ENCODE measurements around the gene CACNA1E.
A peak's percentile ranks its signal among the peaks of the same experiment; 100 is the strongest.

The CACNA1E gene

GRCh38 chr1:181675091-181675917, 192.0 kb downstream of the CACNA1E start:
- TF ChIP-seq CTCF (IDR thresholded peaks at IDR 0.05; ENCODE audit: extremely low read depth, missing control alignments): no peak
- no peak for DNase-seq (ENCODE audit: low spot score)

- TF ChIP-seq CTCF (IDR thresholded peaks at IDR 0.05; ENCODE audit: extremely low read depth, missing control alignments): no peak
- DNase-seq (ENCODE audit: low spot score): no peak
Observed at GRCh38 chr1:181675918-181676190, 192.5 kb downstream of the CACNA1E start.

GRCh38 chr1:181676269-181676668, 193.0 kb downstream of the CACNA1E start:
- DNase-seq (ENCODE audit: low spot score): peak; percentile 66
- TF ChIP-seq CTCF (IDR thresholded peaks at IDR 0.05; ENCODE audit: extremely low read depth, missing control alignments): peak; percentile 36

GRCh38 chr1:181680332-181680731, 197.0 kb downstream of the CACNA1E start:
- DNase-seq (ENCODE audit: low spot score): no peak
- TF ChIP-seq CTCF (IDR thresholded peaks at IDR 0.05; ENCODE audit: extremely low read depth, missing control alignments): no peak

GRCh38 chr1:181680871-181681270, 197.6 kb downstream of the CACNA1E start:
- TF ChIP-seq CTCF (IDR thresholded peaks at IDR 0.05; ENCODE audit: extremely low read depth, missing control alignments): no peak
- DNase-seq (ENCODE audit: low spot score): no peak

GRCh38 chr1:181685211-181685610, 201.9 kb downstream of the CACNA1E start:
- no peak for TF ChIP-seq CTCF (IDR thresholded peaks at IDR 0.05; ENCODE audit: extremely low read depth, missing control alignments)
- no peak for DNase-seq (ENCODE audit: low spot score)

GRCh38 chr1:181701891-181702290, 218.6 kb downstream of the CACNA1E start:
- no peak for TF ChIP-seq CTCF (IDR thresholded peaks at IDR 0.05; ENCODE audit: extremely low read depth, missing control alignments)
- DNase-seq (ENCODE audit: low spot score): no peak
